MM.1S (cell line): ENCODE data around the gene FXR1.

ENCODE experiments used
- DNase-seq: peaks from one replicate; pipeline ENCODE4 v3.0.0-alpha.2; 2015
- H2AFZ ChIP-seq: fragments of 300-600 bp; sonication (generic); 2 replicates; pipeline ENCODE4 v1.6.0; 2016; ENCODE audit warnings: antibody characterized with exemption, low read length
- H3F3A ChIP-seq: fragments of 300-600 bp; sonication (generic); 2 replicates; pipeline ENCODE4 v1.6.1; 2016; ENCODE audit warnings: mild to moderate bottlenecking, antibody characterized with exemption, low read length, moderate library complexity, mixed read lengths; ENCODE audit not compliant: insufficient read depth
- H3K27ac ChIP-seq: fragments of 300-600 bp; sonication (generic); 2 replicates; pipeline ENCODE4 v1.5.1; 2016; ENCODE audit warnings: mild to moderate bottlenecking, low read length
- H3K27me3 ChIP-seq: fragments of 300-600 bp; sonication (generic); replicated peaks from 2 replicates; pipeline ENCODE4 v1.6.0; 2016; ENCODE audit warnings: low read length; ENCODE audit not compliant: insufficient read depth
- H3K36me3 ChIP-seq: fragments of 300-600 bp; sonication (generic); replicated peaks from 2 replicates; pipeline ENCODE4 v1.6.1; 2016; ENCODE audit warnings: mild to moderate bottlenecking, low read length, mixed read lengths; ENCODE audit not compliant: insufficient read depth
- H3K4me1 ChIP-seq: fragments of 300-600 bp; sonication (generic); 2 replicates; pipeline ENCODE4 v1.6.1; 2016; ENCODE audit warnings: low read length, mixed read lengths
- H3K4me2 ChIP-seq: fragments of 300-600 bp; sonication (generic); 2 replicates; pipeline ENCODE4 v1.6.0; 2016; ENCODE audit warnings: low read depth, low read length
- H3K4me3 ChIP-seq: fragments of 300-600 bp; sonication (generic); 2 replicates; pipeline ENCODE4 v1.5.1; 2016; ENCODE audit warnings: low read length, mixed read lengths
- H3K79me2 ChIP-seq: fragments of 300-600 bp; sonication (generic); 2 replicates; pipeline ENCODE4 v1.6.1; 2016; ENCODE audit warnings: mixed run types, low read length, mixed read lengths
- H3K9ac ChIP-seq: fragments of 300-600 bp; sonication (generic); 2 replicates; pipeline ENCODE4 v1.6.1; 2016; ENCODE audit warnings: low read length, mixed read lengths
- H3K9me2 ChIP-seq: fragments of 300-600 bp; sonication (generic); replicated peaks from 2 replicates; pipeline ENCODE4 v1.6.1; 2016; ENCODE audit warnings: mild to moderate bottlenecking, low read length, mixed read lengths; ENCODE audit not compliant: insufficient read depth
- H3K9me3 ChIP-seq: fragments of 300-600 bp; sonication (generic); replicated peaks from 2 replicates; pipeline ENCODE4 v1.6.1; 2016; ENCODE audit warnings: mild to moderate bottlenecking, low read length, mixed read lengths; ENCODE audit not compliant: insufficient read depth
- H4K20me1 ChIP-seq: fragments of 300-600 bp; sonication (generic); 2 replicates; pipeline ENCODE4 v1.6.1; 2016; ENCODE audit warnings: mild to moderate bottlenecking, low read length, moderate library complexity, mixed read lengths; ENCODE audit not compliant: insufficient read depth
- EZH2 ChIP-seq: fragments of 300-600 bp; sonication (generic); optimal IDR thresholded peaks from 2 replicates; pipeline ENCODE3; 2017; ENCODE audit warnings: low read depth, mild to moderate bottlenecking, antibody characterized with exemption, low read length, mixed read lengths
- EZH2phosphoT487 ChIP-seq: fragments of 300-600 bp; sonication (generic); IDR thresholded peaks from 2 replicates; pipeline ENCODE4 v1.6.1; 2018; ENCODE audit warnings: antibody characterized with exemption, low read length
- TF ChIP-seq, protein P1 (sequence below): fragments of 300-600 bp; sonication (generic); IDR thresholded peaks from 2 replicates; pipeline ENCODE4 v1.5.1; 2016; ENCODE audit warnings: antibody characterized with exemption, low read length, mixed read lengths

FXR1 gene

GRCh38 chr3:181007262-181007661 lies 94.8 kb downstream of the FXR1 start:
- Histone ChIP-seq H3K9me2 (no peaks in the 10 kb centered on the region), H3K27ac (no peak overlapping the region), H3F3A (no peaks in the 10 kb centered on the region), H3K9ac (no peak overlapping the region), H3K36me3 (no peaks in the 10 kb centered on the region), H3K79me2 (no peaks in the 10 kb centered on the region), H2AFZ (no peak overlapping the region), H3K4me1 (no peaks in the 10 kb centered on the region), H3K9me3 (no peaks in the 10 kb centered on the region), H4K20me1 (no peaks in the 10 kb centered on the region), H3K4me3 (no peak overlapping the region), H3K4me2 (no peak overlapping the region), H3K27me3 (no peaks in the 10 kb centered on the region)
- DNase-seq = no peak
- TF ChIP-seq, protein P1, sequence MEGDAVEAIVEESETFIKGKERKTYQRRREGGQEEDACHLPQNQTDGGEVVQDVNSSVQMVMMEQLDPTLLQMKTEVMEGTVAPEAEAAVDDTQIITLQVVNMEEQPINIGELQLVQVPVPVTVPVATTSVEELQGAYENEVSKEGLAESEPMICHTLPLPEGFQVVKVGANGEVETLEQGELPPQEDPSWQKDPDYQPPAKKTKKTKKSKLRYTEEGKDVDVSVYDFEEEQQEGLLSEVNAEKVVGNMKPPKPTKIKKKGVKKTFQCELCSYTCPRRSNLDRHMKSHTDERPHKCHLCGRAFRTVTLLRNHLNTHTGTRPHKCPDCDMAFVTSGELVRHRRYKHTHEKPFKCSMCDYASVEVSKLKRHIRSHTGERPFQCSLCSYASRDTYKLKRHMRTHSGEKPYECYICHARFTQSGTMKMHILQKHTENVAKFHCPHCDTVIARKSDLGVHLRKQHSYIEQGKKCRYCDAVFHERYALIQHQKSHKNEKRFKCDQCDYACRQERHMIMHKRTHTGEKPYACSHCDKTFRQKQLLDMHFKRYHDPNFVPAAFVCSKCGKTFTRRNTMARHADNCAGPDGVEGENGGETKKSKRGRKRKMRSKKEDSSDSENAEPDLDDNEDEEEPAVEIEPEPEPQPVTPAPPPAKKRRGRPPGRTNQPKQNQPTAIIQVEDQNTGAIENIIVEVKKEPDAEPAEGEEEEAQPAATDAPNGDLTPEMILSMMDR = no peak

- Histone ChIP-seq H3K9me2 (no peaks in the 10 kb centered on the region), H2AFZ (no peak overlapping the region), H3K4me1 (no peaks in the 10 kb centered on the region), H3K4me3 (no peak overlapping the region), H3K27me3 (no peaks in the 10 kb centered on the region), H3K9me3 (no peaks in the 10 kb centered on the region), H4K20me1 (no peaks in the 10 kb centered on the region), H3K27ac (no peak overlapping the region), H3K79me2 (no peaks in the 10 kb centered on the region), H3F3A (no peaks in the 10 kb centered on the region), H3K9ac (no peak overlapping the region), H3K36me3 (no peaks in the 10 kb centered on the region; the same call in 1 of the 2 replicates), H3K4me2 (no peak overlapping the region)
- TF ChIP-seq EZH2phosphoT487 (no peak), EZH2 (no peak)
- TF ChIP-seq, protein P1 = no peak
- DNase-seq = no peak
Measured at GRCh38 chr3:181008796-181009195, 96.3 kb downstream of the FXR1 start.

DNA sequence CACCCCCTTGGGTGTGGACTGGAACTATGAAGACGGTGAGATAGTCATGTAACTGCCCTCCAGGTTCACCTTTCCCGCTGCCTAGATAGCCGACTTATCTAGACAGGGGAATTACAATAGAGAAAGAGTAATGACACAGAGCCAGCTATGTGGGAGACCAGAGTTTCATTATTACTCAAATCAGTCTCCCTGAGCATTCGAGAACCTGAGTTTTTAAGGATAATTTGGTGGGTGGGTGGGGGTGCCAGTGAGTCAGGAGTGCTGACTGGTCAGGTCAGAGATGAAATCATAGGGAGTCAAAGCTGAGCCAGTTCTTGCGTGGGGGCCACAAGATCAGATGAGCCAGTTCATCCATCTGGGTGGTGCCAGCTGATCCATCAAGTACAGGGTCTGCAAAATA lies 96.8 kb downstream of the FXR1 start:
- no peaks in the 10 kb centered on the region for H3F3A ChIP-seq
- H4K20me1 ChIP-seq = no peaks in the 10 kb centered on the region
- H3K4me2 ChIP-seq = no peak overlapping the region
- no peaks in the 10 kb centered on the region for H3K9me3 ChIP-seq
- no peaks in the 10 kb centered on the region for H3K9me2 ChIP-seq
- no peaks in the 10 kb centered on the region for H3K27me3 ChIP-seq
- DNase-seq = no peak
- no peaks in the 10 kb centered on the region for H3K4me1 ChIP-seq
- no peak overlapping the region for H2AFZ ChIP-seq
- no peak overlapping the region for H3K27ac ChIP-seq
- no peaks in the 10 kb centered on the region for H3K79me2 ChIP-seq
- no peak overlapping the region for H3K4me3 ChIP-seq
- H3K36me3 ChIP-seq = no peaks in the 10 kb centered on the region; the same call in 1 of the 2 replicates
- no peak overlapping the region for H3K9ac ChIP-seq
- TF ChIP-seq EZH2 (no peak), EZH2phosphoT487 (no peak)
- TF ChIP-seq, protein P1 = no peak

DNA sequence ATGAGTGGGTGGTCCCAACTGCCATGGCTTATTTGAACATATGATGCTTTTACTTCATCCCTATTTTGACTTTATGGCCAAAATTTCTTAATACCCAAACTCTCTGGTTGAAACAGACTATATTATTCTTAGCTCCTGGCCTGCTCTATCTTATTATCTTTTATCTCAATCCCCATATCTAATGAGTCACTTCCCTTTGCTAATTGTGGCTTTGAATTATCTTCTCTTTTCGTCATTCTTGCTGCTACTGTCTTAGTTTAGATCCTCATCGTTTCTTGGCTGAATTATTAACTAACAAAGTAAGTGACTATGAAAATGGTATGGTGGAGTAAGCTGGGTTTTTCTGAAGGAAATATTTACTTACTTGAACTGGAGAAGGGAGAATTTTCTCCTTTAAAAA lies 105.2 kb downstream of the FXR1 start:
- TF ChIP-seq EZH2 = no peak
- TF ChIP-seq EZH2phosphoT487 = no peak
- TF ChIP-seq, protein P1 = no peak
- Histone ChIP-seq H3K4me2 (no peak overlapping the region), H3K27me3 (no peaks in the 10 kb centered on the region), H3K9ac (no peak overlapping the region), H2AFZ (no peak overlapping the region), H3K36me3 (no peaks in the 10 kb centered on the region; the same call in 1 of the 2 replicates), H3K4me1 (no peaks in the 10 kb centered on the region), H3K9me3 (no peaks in the 10 kb centered on the region), H3K4me3 (no peak overlapping the region), H3K9me2 (no peaks in the 10 kb centered on the region), H3F3A (no peaks in the 10 kb centered on the region), H3K79me2 (no peaks in the 10 kb centered on the region), H3K27ac (no peak overlapping the region), H4K20me1 (no peaks in the 10 kb centered on the region)
- no peak for DNase-seq
